GM19397 (cell line): ENCODE measurements around the gene BRCA1.
"Not testable (repeated sequence)": the region's sequence is repeated elsewhere in the genome, so short reads cannot be mapped to it uniquely, and the experiment has no call there.

ENCODE experiments used
- ATAC-seq: cut with Tn5 transposase; IDR thresholded peaks from one replicate; pipeline ENCODE4 v1.9.1; 2021; ENCODE audit warnings: mild to moderate bottlenecking, moderate library complexity; ENCODE audit not compliant: unreplicated experiment

Gene BRCA1

GRCh38 chr17:43134774-43135453, 9.8 kb upstream of the BRCA1 start:
- ATAC-seq, result no peak

- ATAC-seq, result not testable (repeated sequence)
Observed at GRCh38 chr17:43133439-43133838, 8.3 kb upstream of the BRCA1 start.

GRCh38 chr17:43132117-43132516, 7.0 kb upstream of the BRCA1 start:
- ATAC-seq, result no peak

- no peak for ATAC-seq
Observed at GRCh38 chr17:43129671-43130010, 4.5 kb upstream of the BRCA1 start.

- not testable (repeated sequence) for ATAC-seq
Observed at GRCh38 chr17:43127333-43127876, 2.2 kb upstream of the BRCA1 start.

- no peak for ATAC-seq
Observed at GRCh38 chr17:43126911-43127290, 1.7 kb upstream of the BRCA1 start.

- ATAC-seq, result no peak
Observed at GRCh38 chr17:43125967-43126910, 1.1 kb upstream of the BRCA1 start.

GRCh38 chr17:43118679-43119615, 6.2 kb downstream of the BRCA1 start:
- no peak for ATAC-seq

GRCh38 chr17:43114151-43114552, 11.0 kb downstream of the BRCA1 start:
- ATAC-seq, result no peak

GRCh38 chr17:43106552-43106951, 18.6 kb downstream of the BRCA1 start:
- ATAC-seq, result no peak

- ATAC-seq, result no peak
Observed at GRCh38 chr17:43105146-43105545, 20.0 kb downstream of the BRCA1 start.

- ATAC-seq, result no peak
Observed at GRCh38 chr17:43104665-43105064, 20.5 kb downstream of the BRCA1 start.

GRCh38 chr17:43095364-43095763, 29.8 kb downstream of the BRCA1 start:
- not testable (repeated sequence) for ATAC-seq

GRCh38 chr17:43094129-43094835, 30.9 kb downstream of the BRCA1 start:
- ATAC-seq, result no peak

GRCh38 chr17:43092901-43093300, 32.3 kb downstream of the BRCA1 start:
- ATAC-seq, result no peak

- no peak for ATAC-seq
Observed at GRCh38 chr17:43090022-43090421, 35.1 kb downstream of the BRCA1 start.

GRCh38 chr17:43085474-43085873, 39.7 kb downstream of the BRCA1 start:
- ATAC-seq, result no peak

GRCh38 chr17:43079641-43080302, 45.4 kb downstream of the BRCA1 start:
- no peak for ATAC-seq

GRCh38 chr17:43074869-43075268, 50.3 kb downstream of the BRCA1 start:
- ATAC-seq, result no peak

GRCh38 chr17:43070872-43071271, 54.3 kb downstream of the BRCA1 start:
- no peak for ATAC-seq
